Testis (tissue), 3 donors: ENCODE measurements around the gene STRN4. TPM values are rescaled to one million over a fixed set of nuclear protein-coding genes. Genes with fewer than 3 reads are reported as not detected.

ENCODE experiments used
- DNase-seq: peaks from one replicate; pipeline ENCODE4 v3.0.0-alpha.2; 2019
- H3K27ac ChIP-seq, 2 donors: fragments of 200-600 bp; sonication (generic); one replicate each; pipeline ENCODE4 v1.5.1; 2019
- H3K27me3 ChIP-seq: fragments of 200-600 bp; sonication (generic); one replicate; pipeline ENCODE4 v1.5.1; 2019
- H3K36me3 ChIP-seq: fragments of 200-600 bp; sonication (generic); one replicate; pipeline ENCODE4 v1.5.1; 2017; ENCODE audit warnings: low read depth; ENCODE audit errors: missing control alignments
- H3K4me1 ChIP-seq: fragments of 200-600 bp; sonication (generic); one replicate; pipeline ENCODE4 v1.5.1; 2019
- H3K4me3 ChIP-seq, 2 donors: fragments of 200-600 bp; sonication (generic); one replicate each; pipeline ENCODE4 v1.5.1; 2017 to 2019
- H3K9me3 ChIP-seq: fragments of 200-600 bp; sonication (generic); one replicate; pipeline ENCODE4 v1.5.1; 2017
- CTCF ChIP-seq, 3 experiments: fragments of 450-650 bp in 2 of 3; fragments of 200-600 bp in 1 of 3; sonication (generic) in 1 of 3; IDR thresholded peaks; one replicate each; pipeline ENCODE4 v1.5.1; 2016 to 2019; ENCODE audit warnings: antibody characterized with exemption in 3 of 3, mild to moderate bottlenecking in 2 of 3, moderate library complexity in 1 of 3
- POLR2A ChIP-seq: fragments of 450-650 bp; IDR thresholded peaks from one replicate; pipeline ENCODE4 v1.6.1; 2017; ENCODE audit warnings: antibody characterized with exemption, mild to moderate bottlenecking, moderate library complexity
- WGBS, 2 donors: methylation state at CpG; one replicate each; pipeline ENCODE4 v1.1.5; 2018; 5-methylcytosine and 5-hydroxymethylcytosine counted together
- intact Hi-C: fragments of 100-400 bp; cut with DNase I; formaldehyde crosslinking; loops from one replicate; pipeline ENCODE4 v1.15.1; 2023; ENCODE audit warnings: low total_unique reads
- polyA plus RNA-seq: library from polyadenylated mRNA; stranded (reverse); fragments of 350-450 nt; fragmentation: Illumina TruSeq; extraction: RNeasy Lipid Tissue Mini Kit (QIAGEN cat#74804); gene quantifications from one replicate; pipeline ENCODE4 v1.2.3, GENCODE V29; 2014; ENCODE audit warnings: low read depth, low replicate concordance; ENCODE audit not compliant: insufficient read depth
- total RNA-seq, 2 donors: library from RNA; depleted of rRNA; stranded (reverse); fragments of >200 nt; gene quantifications; one replicate each; pipeline ENCODE4 v1.2.3, GENCODE V29; 2016

Gene STRN4
- total and polyA plus RNA-seq, 3 donors from 2014 or later, result 213 to 308 (median 229) TPM

- 82 to 86% methylated on average over 17 of the region's 17 CpGs for WGBS, 2 donors
- H3K9me3 ChIP-seq, result no peaks in the 10 kb centered on the region
- no peaks in the 10 kb centered on the region for H3K27me3 ChIP-seq
- no peak overlapping the region for H3K27ac ChIP-seq
- intact Hi-C loops, result no loop called here
- no peaks in the 10 kb centered on the region for H3K36me3 ChIP-seq
- DNase-seq, result no peak
- no peak overlapping the region for H3K4me3 ChIP-seq
- peaks cover 40% of the 10 kb centered on the region for H3K4me1 ChIP-seq
- no peak for TF ChIP-seq CTCF (IDR thresholded peaks at IDR 0.05)
- no peak for TF ChIP-seq POLR2A
These were observed 4.8 kb downstream of the STRN4 start for GRCh38 chr19:46741447-46741846.

GRCh38 chr19:46739290-46739771 lies 6.9 kb downstream of the STRN4 start:
- peaks cover 31% of the 10 kb centered on the region for H3K4me1 ChIP-seq
- intact Hi-C loops, result no loop called here
- DNase-seq, result peak; percentile 51
- no peak for TF ChIP-seq CTCF (IDR thresholded peaks at IDR 0.05)
- no peak for TF ChIP-seq POLR2A
- no peaks in the 10 kb centered on the region for H3K9me3 ChIP-seq
- 55 to 79% methylated on average over 6 to 14 of the region's 14 CpGs for WGBS, 2 donors
- H3K27me3 ChIP-seq, result no peaks in the 10 kb centered on the region
- no peaks in the 10 kb centered on the region for H3K36me3 ChIP-seq
- H3K27ac ChIP-seq, result no peak overlapping the region
- no peak overlapping the region for H3K4me3 ChIP-seq

GRCh38 chr19:46737761-46738171 lies 8.5 kb downstream of the STRN4 start:
- peaks cover 21% of the 10 kb centered on the region for H3K4me1 ChIP-seq
- H3K4me3 ChIP-seq, result no peak overlapping the region
- no peaks in the 10 kb centered on the region for H3K9me3 ChIP-seq
- TF ChIP-seq POLR2A (no peak), CTCF (IDR thresholded peaks at IDR 0.05) (no peak)
- no peak overlapping the region for H3K27ac ChIP-seq
- DNase-seq, result no peak
- H3K27me3 ChIP-seq, result no peaks in the 10 kb centered on the region
- H3K36me3 ChIP-seq, result no peaks in the 10 kb centered on the region
- intact Hi-C loops, result no loop called here
- 67 to 75% methylated on average over 19 of the region's 19 CpGs for WGBS, 2 donors

- no peak for TF ChIP-seq CTCF (IDR thresholded peaks at IDR 0.05)
- TF ChIP-seq POLR2A, result no peak
These were observed 9.0 kb downstream of the STRN4 start for GRCh38 chr19:46737298-46737654.

GRCh38 chr19:46736531-46737297 lies 9.5 kb downstream of the STRN4 start:
- Histone ChIP-seq H3K27me3 (no peaks in the 10 kb centered on the region), H3K4me1 (peaks cover 21% of the 10 kb centered on the region), H3K36me3 (no peaks in the 10 kb centered on the region), H3K4me3 (no peak overlapping the region), H3K27ac (peak overlapping the region in 1 of 2 donors; percentile 15), H3K9me3 (no peaks in the 10 kb centered on the region)
- WGBS, 2 donors, result 40 to 62% methylated on average over 18 to 22 of the region's 22 CpGs
- no peak for TF ChIP-seq CTCF (IDR thresholded peaks at IDR 0.05)
- no peak for TF ChIP-seq POLR2A
- intact Hi-C loops, result no loop called here
- DNase-seq, result peak; percentile 55

More at GRCh38 chr19:46737298-46737654, 9.0 kb downstream of the STRN4 start:
- Histone ChIP-seq H3K27me3 (no peaks in the 10 kb centered on the region), H3K4me3 (no peak overlapping the region), H3K9me3 (no peaks in the 10 kb centered on the region), H3K27ac (peak overlapping the region in 1 of 2 donors; percentile 15), H3K36me3 (no peaks in the 10 kb centered on the region), H3K4me1 (peaks cover 21% of the 10 kb centered on the region)
- intact Hi-C loops, result no loop called here
- DNase-seq, result no peak
- 49 to 52% methylated on average over 7 of the region's 7 CpGs for WGBS, 2 donors
